ENCODE data around the gene NXF1.
"Not testable (repeated sequence)": the region's sequence is repeated elsewhere in the genome, so short reads cannot be mapped to it uniquely, and the experiment has no call there.

NXF1 gene

DNA sequence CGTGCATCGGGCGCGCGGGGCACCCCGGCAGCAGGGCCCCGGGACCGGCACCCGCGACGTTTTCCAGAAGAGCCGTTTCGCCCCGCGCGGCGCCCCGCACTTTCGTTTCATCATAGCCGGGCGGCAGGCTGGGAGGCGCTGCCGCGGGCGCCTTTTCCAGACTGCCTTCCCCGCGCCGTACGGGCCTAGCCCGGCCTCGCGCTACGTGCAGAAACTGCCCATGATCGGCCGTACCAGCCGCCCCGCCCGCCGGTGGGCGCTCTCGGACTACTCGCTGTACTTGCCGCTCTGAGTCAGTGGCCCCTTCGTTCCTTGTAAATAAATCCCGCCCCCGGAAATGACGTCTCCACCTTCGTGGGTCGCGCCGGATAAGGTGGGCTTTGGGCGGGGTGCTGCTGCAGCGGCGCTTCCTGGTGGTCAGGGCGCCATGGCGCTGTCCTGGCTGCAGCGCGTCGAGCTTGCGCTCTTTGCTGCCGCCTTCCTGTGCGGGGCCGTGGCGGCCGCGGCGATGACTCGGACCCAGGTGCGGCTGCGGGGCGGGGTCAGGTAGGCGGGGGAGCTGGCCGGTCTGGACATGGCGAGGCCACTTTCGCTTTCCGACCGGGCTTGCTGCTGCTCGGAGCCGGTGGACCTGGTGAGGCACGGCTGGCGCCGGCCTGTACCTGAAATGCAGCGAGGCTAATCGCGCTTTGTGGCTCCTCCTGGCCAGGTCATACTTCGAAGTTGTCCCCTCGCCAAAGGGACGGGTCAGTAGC, 18.1 kb downstream of the NXF1 start, which contains the start of gene TMEM179B:
Gene TMEM179B, plus strand, starts transcription at position 398 of the 755 bp plus-strand sequence. Its CDS starts 30 bp downstream, at position 428.
- DNase-seq: peak; percentile 96

DNA sequence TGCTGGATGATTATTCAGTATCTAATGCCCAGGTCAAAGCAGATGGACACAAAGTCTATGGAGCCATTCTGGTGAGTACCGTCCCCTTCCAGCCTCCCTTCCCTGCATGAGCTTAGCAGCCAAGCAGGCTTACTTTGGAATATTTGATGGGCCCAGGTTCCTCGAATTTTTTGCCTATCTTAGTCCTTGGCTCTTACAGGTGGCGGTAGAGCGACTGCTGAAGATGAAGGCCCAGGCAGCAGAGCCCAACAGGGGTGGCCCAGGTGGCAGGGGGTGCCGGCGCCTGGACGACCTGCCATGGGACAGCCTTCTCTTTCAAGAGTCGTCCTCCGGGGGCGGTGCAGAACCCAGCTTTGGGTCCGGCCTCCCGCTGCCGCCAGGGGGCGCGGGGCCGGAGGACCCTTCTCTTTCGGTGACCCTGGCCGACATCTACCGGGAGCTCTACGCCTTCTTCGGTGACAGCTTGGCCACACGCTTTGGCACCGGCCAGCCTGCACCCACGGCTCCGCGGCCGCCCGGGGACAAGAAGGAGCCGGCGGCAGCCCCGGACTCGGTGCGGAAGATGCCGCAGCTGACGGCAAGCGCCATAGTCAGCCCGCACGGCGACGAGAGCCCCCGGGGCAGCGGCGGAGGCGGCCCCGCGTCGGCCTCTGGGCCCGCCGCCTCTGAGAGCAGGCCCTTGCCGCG, 18.8 kb downstream of the NXF1 start:
- peak; percentile 76 to 77 for DNase-seq

DNA sequence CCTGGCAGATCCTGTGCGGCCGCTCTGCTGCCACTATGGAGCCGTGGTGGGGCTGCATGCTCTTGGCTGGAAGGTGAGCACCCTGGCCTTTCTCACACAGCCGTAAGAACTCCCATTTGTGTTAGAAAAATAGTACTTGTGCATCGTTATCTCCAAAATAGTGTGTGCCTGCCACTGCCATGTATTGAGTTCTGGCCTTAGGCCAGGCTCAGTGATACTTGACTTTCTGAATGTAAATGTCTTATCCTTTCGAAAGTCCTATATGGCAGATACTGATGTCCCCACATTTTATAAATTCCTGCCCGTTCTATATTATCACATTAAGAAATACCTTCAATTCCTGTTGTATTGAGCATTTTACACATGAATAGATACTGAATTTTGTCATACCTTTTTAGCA, 22.5 kb downstream of the NXF1 start:
- no peak for DNase-seq

DNA sequence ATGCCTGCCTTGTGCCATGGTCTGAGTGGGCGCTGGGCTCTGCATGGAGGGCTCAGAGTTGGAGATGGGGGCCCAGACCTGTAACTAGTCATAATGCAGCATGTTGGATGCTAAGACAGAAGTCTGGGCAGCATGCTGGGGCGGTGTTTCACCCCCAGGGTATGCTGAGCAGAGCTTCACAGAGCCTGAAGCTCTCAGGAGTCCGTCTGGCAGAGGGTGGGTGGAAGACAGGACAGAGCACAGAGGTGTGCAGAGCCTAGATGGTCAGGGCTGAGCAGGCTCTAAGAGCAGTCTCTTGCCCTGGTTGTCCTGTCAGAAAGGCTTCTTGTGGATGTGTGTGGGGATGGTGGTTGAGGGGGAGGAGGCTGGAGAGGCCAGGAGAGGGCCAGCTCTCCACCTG, 26.8 kb downstream of the NXF1 start:
- no peak for DNase-seq

DNA sequence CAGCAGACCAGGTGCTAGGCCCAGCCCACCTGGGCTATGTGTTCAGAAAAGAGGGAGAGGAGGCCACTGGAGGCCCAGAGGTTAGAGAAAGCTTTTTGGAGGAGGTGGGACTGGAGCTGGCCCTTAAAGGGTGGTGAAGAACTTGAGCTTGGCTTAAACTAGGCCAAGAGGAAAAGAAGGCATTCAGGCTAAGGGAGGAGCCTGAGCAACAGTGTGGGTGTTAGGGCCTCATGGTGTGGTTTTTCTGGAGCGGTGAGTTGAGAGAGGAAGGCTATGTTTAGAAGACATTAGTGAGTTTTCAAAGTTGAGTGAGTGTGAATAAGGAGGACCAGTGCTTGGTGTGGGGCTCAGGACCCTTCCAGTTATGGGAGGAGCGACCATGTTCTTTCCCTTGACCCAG, 27.9 kb downstream of the NXF1 start:
- no peak for DNase-seq

DNA sequence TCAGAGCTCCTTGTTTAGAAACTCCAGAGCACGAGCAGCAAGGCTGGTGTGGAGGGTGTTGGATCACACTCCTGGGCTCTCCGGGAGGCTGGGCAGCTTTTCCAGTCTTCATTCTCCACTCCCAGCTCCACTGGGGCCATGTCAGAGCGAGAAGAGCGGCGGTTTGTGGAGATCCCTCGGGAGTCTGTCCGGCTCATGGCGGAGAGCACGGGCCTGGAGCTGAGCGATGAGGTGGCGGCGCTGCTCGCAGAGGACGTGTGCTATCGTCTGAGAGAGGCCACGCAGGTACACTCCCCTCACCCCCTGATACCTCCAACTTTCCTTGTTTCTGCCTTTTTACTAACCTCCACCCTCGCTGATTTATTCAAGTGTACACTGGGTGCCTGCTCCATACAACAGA, 29.6 kb downstream of the NXF1 start:
- no peak for DNase-seq

DNA sequence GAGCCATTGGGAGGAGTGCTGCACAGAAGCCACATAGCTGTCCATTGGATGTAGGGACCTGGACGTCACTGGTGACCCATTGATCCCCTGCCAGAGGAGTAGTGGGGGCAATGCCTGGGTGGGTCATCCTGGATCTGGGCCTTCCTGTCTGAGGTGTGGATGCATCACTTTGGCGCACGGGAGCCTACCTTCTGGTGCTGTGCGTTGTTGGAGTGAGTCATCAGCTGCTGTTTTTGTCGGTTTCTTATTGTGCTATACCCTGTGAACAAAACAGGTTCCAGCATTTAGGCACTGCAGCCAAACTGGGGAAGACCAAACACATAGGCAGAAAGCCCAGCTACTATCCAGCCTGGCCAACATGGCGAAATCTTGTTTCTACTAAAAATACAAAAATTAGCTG, 30.8 kb downstream of the NXF1 start:
- no peak for DNase-seq

DNA sequence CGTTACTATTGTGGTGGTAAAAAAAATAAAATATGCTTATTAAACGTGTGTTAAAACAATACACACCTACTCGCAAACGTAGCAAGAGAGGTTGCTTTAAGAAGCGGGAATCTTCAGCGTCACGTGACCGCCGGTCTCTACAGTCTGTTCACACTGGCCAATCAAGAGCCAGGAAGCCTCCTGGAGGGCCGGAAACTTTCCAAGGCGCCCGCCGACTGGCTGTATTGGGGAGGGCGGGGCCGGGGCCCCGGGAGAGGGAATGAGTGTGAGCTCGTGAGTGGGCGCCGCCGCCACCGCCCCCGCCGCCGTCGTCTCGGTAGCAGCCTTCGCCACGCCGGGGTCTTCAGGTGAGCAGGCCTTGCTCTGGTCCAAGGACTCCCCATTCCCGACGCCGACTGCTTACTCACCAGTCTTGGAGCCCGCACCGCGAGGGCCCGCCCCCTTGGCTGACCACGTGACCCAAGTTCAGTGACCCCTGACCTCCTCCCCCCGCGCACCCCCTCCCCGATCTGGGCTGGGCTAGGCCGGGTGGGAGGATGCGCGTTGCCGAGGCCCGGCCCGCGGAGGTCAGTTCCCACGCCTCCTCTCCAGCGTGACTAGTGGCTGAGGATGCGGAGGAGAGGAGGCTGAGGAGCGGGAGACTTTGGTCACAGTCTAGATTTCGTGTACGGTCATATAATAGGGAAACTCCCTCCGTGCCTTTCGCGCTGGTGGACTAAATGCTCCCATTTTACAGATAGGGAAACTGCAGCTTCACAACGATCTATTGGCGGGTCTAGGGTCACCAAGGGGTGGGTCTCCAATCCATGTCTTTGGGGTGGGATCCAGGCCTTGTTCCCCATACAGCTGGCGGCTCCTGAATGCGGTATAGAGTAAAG, 33.9 kb downstream of the NXF1 start, which contains the start of gene TAF6L:
Gene TAF6L, plus strand, starts transcription at position 253 of the 878 bp plus-strand sequence. CDS start 4,388 bp downstream, outside the sequence.
- DNase-seq: peak; percentile 94 to 97

DNA sequence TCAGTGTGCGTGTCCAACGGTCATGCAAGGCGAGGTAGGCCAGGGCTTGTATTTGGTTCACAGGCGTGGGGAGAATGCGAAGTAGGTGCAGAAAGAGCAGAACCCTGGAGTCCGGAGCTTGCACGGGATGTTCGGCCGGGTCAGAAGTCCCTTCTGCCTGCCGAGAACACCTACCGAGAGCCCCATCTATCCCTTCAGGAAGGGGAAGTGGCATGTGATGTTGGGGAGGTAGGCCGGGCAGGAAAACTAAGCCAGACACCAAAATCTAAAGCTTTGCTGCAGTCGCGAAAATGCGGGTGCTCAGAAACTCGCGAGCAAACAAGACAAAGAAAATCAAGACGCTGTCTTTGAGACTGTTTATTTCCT, 34.5 kb downstream of the NXF1 start:
- peak; percentile 75 to 76 for DNase-seq

DNA sequence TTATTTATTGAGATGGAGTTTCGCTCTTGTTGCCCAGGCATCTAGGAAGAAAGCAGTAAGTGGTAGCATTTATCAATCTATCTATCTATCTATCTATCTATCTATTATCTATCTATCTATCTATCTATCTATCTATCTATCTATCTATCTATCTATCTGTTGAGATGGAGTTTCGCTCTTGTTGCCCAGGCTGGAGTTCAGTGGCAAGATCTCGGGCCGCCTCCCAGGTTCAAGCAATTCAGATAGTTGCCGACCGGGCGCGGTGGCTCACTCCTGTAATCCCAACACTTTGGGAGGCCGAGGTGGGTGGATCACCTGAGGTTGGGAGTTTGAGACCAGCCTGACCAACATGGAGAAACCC, 44.4 kb downstream of the NXF1 start:
- DNase-seq: not testable (repeated sequence)

DNA sequence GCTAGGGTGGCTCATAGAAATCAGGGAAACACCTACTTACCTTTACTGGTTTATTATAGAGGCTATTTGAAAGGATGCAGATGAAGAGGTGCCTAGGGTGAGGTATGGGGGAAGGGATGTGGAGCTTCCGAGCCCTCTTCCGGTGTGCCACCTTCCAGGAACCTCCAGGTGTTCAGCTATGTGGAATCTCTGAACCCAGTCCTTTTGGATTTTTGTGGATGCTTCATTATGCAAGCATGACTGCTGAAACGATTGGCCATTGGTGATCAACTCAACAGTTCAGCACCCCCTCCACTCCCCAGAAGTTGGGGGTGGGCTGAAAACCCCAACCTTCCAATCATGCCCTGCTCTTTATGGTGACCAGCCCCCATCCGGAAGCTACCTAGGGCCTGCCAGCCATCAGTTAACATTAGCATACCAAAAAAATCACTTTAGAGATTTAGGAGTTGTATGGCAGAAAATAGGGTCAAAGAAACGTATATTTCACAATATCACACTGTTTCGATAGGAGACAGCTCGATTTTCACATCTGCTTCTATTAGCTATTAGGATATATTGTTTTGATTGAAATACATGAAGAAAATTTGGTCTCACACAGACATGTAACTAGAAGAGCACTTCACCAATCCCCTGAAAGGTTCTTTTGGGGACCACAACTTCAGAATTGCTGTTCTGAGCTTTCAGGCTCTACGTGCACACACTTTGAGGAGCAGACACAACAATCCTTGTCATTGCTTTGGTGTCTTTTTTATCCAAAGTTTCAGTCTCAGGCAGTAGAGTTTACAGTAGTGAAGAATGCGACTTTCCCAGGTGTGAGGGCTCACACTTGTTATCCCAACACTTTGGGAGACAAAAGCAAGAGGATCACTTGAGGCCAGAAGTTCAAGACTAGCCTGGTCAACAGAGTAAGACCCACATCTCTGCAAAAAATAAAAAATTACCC, 47.1 kb downstream of the NXF1 start:
- no peak for DNase-seq

DNA sequence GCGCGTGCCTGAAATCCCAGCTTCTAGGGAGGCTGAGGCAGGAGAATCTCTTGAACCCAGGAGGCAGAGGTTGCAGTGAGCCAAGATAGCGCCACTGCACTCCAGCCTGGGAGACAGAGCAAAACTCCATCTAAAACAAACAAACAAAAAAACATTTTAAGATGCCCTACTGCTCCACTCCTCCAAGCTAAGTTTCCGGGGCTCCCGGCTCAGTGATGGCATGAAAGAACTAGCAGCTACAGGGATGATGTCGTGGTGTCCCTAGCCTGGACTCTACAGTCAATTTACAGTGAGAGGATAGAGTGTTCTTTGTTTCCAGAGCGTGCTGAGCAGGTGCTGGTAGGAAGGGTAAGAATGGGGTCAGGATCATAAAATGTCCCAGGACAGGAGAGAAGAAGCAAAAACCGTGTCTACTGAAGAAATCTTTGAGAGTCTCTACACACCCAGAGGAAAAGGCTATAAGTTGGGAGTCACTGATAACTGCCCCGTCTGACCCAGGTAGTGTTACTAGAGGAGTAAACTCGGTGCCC, 50.1 kb downstream of the NXF1 start:
- DNase-seq: no peak

DNA sequence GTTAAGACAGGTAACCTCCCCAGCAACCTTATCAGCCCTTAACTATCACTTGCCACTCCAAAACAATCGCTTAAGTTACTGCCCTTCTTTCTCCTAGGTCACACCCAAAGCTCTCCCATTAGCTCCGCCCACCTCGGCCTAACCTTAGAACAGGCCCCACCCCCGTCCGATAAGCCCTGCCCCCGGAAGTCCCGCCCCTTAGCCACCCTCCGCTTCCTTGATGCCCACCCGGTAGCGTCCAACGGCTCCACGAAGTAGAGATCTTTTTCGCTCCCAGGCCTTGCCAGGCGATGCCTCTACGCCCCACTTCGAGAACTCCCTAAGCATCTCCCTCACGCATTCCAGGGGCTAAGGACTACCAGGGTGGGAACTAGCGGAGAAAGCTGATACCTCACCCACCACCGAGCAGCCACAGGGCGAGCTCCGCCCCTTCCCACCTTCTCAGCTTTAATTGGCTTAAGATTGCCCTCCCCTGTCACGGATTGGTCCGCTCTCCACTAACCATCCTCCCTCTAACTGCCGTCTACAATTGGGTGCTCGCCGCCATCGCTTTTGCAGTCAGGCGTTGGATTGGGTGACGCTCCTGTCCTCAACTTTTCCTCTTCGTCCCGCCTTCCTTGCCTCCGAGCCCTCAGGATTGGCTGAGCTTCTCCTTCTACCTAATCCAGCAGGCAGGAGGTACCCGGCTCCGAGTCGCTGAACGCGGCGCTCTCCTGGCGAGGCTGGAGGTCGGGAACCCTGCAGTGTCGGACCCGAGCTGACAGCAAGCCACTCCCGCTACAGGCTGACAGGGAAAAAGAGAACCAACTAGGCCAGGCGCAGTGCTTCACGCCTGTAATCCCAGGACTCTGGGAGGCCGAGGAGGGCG, 51.3 kb downstream of the NXF1 start, which contains the start of gene ZBTB3:
Gene ZBTB3, minus strand, starts transcription at position 425 of the 868 bp plus-strand sequence. CDS start 496 bp downstream, outside the sequence.
- peak; percentile 100 for DNase-seq

DNA sequence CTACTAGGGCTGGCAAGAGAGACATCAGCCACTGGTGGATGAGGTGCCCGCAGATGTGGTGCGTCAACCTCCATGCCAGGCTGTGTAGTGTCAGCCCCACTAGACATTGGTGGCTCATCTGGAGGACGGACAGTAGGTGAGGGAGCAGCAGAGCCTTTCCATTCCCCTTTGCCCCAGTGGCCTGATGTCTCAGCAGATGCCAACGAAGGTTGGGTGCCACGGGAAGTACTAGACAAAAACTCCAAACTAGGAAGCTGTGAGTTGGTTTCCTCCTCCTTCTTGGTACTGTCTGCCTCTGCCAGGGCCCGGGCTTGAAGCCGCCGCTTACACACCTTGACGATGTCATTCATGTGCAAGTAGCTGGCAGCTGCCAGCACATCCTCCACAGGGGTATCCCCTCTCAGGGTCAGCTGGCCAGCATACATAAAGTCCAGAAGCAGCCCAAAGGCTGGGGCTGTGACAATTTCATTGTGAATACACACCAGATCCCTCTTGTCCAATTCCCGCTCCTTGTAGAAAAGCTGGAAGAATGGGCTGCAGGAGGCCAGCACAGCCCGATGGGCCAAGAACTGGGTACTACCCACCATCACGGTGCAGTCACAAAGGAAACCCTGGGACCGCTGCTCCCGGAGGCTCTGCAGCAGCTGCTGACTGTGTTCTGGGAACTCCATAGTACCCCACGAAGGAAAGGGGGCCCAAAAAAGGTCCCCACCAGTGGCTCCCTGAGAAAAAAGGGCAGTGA, 52.1 kb downstream of the NXF1 start:
- DNase-seq: no peak

DNA sequence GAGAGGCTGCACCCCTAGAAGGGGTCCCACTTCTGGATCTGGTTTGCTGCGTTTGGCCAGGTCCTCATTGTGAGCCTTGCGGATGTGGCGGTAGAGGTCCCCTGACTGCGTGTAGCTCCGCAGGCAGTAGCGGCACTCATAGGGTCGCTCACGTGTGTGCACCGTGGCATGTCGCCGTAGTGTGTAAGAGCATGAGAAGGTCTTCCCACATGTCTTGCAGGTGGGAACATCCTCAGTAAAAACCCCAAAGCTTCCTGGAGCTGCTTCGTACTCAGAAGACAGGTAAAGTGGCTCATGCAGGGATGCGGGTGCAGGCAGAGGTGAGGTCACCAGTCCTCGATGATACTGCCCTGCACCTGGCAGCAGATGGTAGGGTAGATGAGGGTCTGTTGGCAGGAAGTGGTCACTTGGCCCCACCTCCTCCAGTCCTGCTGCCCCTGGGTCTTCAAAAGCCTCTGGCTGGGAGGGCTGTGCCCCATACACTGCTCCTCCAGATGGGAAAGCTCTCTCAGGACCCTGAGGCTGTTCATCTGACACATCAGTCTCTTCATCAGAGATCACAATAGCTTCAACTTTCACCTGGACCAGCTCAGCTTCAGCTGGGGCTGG, 53.0 kb downstream of the NXF1 start:
- no peak for DNase-seq

DNA sequence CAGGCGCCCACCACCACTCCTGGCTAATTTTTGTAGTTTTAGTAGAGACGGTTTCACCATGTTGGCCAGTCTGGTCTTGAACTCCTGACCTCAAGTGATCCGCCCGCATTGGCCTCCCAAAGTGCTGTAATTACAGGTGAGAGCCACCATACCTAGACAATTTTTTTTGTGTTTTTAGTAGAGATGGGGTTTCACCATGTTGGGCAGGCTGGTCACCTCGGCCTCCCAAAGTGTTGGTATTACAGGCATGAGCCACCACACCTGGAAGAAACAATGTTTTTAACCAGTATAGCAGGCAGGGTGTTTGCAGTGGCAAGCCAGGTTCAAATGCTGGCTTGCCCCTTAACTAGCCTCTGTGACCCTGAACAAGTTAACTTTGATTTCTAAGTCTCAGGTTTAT, 55.3 kb downstream of the NXF1 start:
- DNase-seq: not testable (repeated sequence)

DNA sequence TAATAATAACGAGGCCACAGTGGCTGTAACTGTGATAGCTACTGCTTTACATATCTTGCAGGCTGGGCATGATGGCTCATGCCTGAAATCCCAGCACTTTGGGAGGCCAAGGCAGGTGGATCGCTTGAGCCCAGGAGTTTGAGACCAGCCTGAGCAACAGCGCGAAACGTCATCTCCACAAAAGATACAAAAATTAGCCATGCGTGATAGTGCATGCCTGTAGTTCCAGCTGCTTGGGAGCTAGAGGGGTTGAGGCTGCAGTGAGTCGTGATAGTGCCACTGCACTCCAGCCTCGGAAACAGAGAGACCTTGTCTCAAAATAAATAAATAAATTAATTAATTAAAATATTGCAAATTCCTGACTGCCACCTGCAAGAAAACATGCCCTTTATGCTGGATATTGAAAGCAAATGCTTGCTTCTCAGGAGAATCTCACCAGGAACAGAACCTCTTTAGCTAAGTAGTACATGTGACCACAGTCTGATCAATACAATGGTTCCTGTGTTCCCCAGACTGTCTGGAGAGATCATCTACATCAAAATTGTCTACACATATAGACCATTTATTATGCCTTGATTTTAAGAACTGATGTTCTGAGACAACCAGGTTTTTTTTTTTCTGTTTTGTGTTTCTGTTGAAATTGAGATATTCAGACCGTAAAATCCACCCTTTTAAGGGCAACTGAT, 57.6 kb downstream of the NXF1 start:
- no peak for DNase-seq

Measured in Kasumi-1 (cell line).